HG02938 (cell line): Measurements from ENCODE around the gene COX19.
"Not testable (repeated sequence)": the region's sequence is repeated elsewhere in the genome, so short reads cannot be mapped to it uniquely, and the experiment has no call there.

Source experiments
- ATAC-seq: cut with Tn5 transposase; IDR thresholded peaks from one replicate; pipeline ENCODE4 v1.9.1; 2021; ENCODE audit warnings: mild to moderate bottlenecking, moderate library complexity; ENCODE audit not compliant: unreplicated experiment

Gene COX19

DNA sequence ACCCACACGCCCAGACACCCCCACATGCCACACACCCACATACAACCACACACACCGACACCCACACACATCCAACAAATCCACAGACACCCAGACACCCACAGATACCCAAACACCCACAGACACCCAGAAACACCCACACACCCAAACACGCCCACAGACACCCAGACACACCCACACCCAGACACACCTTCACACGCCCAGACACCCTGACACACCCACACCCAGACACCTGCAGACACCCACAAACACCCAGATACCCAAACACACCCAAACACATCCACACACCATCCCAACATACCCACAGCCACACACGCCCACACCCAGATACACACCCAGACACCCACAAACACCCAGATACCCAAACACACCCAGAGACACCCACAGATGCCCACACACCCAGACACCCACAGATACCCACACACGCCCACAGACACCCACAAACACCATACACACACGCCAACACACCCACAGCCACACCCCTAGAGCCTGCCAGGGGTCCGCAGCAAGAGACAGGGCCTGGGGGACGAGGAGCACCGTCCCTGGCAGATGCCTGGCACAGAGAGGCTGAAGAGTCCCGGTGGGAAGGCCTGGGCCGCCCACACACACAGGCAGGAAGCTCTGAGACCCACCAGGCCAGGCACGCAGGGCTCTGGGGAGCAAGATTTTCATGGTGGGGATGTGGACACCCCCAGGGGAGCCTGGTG lies 36.1 kb upstream of the COX19 start:
- ATAC-seq, result no peak

DNA sequence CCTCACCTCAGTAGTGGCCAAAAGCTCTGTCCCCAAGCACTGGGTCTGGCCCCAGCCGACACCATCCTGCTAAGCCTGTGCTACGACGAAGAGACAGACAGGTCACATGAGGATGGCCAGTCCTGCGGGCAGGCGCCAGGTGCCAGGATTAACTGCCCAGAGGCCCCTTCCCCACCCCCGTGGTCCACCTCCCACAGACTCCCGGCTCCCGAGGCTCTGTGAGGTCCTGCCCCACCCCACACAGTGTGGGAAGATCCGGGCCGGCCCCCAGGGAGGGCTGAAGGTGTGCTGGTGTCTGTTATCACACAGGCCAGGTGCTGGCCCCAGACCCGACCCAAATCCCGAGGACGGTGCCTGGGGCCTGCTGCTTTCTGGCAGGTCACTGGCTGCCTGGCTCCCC lies 34.9 kb upstream of the COX19 start:
- no peak for ATAC-seq

DNA sequence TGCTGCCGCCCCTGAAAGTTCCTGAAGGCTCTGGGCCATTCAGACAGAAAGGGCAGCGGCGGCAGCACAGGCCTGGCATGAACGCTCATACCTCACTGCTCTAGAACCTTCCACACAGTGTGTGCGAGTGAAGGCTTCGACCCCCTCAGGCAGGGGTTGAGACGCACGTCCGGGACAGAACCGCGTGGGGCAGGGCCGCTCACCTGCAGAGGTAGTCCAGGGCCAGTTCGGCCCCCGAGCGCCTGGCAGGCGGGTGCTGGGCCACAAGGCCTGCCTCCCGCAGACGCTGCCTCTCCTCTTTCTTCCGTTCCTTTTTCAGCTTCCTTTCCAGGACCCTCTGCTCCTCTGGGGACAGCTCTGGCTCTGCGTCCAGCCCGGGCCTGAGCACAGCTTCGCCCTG lies 34.4 kb upstream of the COX19 start:
- no peak for ATAC-seq

DNA sequence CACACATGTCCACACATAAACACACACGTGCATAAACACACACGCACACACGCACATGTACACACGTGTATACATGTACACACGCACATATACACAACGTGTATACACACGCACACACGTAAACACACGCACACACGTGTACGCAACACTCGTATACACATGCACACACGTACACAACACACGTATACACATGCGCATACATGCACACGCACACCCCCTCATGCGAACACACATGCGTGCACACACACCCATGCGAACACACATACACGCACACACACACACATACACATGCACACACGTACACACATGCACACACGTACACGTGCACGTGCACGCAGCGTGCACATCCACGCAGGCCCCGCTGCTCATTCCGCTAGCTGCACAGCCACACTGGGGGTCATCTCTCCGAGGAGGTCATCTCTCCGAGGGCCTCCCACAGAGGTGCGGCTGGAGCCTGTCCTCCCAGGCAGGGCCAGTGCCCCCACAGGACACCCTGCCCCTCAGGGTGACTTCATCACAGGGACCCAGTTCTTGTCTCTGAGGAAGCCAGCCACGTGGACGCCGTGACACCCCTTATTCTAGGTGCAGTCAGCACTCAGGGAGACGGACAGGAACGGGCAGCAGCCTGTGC lies 33.5 kb upstream of the COX19 start:
- no peak for ATAC-seq

DNA sequence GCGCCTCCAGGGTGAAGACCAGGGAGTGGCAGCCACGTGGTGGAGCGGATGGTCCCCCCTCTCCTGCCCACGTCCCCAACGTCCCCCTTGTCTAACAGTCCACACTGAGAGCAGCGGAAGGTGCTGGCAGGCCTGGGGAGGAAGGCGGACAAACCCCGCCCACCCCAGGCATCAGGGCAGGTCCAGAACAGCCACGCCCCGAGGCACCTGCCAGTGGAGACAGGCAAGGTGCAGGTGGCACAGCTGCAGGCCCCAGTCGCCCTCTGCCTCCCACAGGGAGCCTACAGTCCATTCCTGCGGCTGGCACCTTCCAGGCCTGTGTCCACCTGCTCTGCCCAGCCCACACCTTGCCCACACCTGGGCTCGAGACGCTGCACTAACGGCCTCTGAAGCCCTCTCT lies 32.6 kb upstream of the COX19 start:
- ATAC-seq, result no peak

DNA sequence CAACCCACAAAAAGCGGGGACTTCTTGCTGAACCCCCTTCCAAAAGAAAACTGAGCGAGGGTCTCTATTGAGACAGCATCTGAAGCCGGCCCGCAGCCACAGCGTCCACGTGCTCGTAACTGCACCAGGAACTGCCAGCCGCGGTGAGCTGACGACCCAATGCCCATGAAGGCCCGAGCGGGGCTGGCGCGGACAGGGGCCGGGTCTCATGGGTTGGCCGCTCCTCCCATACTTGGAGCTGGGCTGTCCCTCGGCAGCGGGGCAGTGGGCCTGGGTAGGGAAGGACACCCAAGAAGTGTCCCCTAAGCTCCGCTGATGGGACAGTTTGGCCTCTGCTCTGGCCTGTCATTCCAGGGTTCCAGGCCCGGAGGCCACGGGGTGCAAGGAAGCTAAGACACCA lies 30.0 kb upstream of the COX19 start:
- no peak for ATAC-seq

DNA sequence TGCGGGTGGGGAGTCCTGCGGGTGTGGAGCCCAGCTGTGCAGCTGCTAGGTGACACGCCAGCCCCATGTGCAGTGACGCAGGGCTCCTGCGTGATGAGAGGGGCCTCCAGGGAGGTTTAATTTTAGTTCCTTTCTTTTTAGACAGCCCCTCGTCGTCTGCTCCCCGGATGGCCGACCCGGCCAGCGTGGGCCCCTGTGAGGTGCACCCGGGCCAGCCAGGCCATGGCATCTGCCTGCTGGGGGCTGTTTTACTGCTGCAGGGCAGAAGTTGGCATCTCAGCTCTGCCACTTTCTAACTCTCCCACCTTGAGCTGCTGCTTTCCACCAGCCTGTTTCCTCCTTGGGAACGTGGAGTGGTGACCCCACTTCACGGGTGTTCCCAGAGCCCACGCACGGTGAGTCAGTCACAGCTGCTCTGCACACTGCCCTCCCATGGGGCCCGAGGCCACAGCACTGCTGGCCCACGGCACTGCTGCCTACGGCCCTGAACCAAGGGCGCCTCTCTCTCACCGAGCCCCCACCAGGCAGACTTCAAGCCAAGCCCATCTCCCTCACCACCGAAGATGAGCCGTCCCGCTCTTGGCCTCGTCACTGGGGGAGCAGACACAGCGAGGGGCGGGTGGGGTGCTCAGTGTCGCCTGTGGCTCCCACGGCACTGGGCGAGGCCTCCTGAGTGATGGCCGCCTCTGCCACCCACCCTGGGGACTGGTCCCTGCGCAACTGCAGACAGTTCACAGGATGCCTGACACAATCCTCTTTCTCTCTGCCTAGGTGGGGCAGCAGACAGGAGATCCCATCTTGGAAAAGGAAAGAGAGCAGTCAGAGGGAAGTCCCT lies 28.9 kb upstream of the COX19 start:
- ATAC-seq, result no peak

DNA sequence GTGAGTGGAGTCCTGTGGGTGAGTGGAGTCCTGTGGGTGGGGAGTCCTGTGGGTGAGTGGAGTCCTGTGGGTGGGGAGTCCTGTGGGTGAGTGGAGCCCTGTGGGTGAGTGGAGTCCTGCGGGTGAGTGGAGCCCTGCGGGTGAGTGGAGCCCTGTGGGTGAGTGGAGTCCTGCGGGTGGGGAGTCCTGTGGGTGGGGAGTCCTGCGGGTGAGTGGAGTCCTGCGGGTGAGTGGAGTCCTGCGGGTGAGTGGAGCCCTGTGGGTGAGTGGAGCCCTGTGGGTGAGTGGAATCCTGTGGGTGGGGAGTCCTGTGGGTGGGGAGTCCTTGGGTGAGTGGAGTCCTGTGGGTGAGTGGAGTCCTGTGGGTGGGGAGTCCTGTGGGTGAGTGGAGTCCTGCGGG lies 27.1 kb upstream of the COX19 start:
- ATAC-seq, result not testable (repeated sequence)

DNA sequence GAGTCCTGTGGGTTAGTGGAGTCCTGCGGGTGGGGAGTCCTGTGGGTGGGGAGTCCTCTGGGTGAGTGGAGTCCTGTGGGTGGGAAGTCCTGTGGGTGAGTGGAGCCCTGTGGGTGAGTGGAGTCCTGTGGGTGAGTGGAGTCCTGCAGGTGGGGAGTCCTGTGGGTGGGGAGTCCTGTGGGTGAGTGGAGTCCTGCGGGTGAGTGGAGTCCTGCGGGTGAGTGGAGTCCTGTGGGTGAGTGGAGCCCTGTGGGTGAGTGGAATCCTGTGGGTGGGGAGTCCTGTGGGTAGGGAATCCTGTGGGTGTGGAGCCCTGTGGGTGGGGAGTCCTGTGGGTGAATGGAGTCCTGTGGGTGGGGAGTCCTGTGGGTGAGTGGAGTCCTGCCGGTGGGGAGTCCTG lies 26.7 kb upstream of the COX19 start:
- not testable (repeated sequence) for ATAC-seq

DNA sequence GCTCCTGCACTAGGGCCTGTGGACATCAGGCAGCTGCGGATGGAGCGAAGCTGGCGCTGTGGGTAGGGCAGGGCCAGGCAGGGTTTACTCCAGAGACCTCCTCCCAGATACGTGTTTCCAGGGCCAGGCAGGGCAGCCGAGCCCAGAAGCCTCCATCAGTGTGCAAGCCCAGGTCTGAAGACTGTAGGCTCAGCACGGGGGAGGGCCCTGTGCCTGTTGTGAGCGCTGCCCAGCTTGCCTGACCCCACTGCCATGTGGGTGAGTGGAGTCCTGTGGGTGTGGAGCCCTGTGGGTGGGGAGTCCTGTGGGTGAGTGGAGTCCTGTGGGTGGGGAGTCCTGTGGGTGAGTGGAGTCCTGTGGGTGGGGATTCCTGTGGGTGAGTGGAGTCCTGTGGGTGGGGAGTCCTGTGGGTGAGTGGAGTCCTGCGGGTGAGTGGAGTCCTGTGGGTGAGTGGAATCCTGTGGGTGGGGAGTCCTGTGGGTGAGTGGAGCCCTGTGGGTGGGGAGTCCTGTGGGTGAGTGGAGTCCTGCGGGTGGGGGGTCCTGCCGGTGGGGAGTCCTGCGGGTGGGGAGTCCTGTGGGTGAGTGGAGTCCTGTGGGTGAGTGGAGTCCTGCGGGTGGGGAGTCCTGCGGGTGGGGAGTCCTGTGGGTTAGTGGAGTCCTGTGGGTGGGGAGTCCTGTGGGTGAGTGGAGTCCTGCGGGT lies 25.9 kb upstream of the COX19 start:
- not testable (repeated sequence) for ATAC-seq

DNA sequence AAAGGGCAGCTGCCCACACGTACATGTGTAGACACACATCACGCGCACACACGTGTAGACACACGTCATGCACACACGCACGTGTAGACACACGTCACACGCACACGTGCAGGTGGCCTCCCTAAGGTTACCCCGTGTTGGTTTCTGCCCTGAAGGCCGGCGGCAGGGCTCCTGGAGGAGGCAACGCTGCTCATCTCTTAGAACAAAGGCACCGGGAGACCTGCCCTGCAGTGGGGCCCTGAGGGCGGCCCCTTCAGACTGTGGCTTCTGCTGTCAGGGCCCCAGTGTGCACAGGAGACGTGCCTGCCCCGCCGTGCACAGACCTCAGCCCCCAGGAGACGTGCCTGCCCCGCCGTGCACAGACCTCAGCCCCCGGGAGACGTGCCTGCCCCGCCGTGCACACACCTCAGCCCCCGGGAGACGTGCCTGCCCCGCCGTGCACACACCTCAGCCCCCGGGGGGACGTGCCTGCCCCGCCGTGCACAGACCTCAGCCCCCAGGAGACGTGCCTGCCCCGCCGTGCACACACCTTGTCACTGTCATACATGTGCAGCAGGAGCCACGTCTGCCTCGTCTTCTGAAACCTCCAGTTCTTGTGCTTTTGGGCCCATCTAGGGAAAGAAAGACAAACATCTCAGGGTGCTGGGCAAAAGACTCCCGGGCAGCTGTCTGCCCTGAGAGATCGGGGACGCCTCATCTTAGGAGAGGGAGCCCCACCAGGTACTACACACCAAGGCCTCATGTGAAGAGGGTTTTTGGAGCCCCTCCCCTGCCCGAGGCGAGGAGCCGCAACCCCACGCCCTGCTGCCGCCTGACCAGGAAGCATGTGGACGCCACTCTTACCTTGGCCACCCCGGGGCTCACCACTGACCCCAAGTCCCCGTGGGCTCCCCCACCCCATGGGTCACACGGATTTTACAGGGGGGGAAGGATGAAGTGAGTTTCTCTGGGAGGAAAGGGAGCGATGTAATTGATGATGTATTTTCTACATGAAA lies 24.9 kb upstream of the COX19 start:
- no peak for ATAC-seq

DNA sequence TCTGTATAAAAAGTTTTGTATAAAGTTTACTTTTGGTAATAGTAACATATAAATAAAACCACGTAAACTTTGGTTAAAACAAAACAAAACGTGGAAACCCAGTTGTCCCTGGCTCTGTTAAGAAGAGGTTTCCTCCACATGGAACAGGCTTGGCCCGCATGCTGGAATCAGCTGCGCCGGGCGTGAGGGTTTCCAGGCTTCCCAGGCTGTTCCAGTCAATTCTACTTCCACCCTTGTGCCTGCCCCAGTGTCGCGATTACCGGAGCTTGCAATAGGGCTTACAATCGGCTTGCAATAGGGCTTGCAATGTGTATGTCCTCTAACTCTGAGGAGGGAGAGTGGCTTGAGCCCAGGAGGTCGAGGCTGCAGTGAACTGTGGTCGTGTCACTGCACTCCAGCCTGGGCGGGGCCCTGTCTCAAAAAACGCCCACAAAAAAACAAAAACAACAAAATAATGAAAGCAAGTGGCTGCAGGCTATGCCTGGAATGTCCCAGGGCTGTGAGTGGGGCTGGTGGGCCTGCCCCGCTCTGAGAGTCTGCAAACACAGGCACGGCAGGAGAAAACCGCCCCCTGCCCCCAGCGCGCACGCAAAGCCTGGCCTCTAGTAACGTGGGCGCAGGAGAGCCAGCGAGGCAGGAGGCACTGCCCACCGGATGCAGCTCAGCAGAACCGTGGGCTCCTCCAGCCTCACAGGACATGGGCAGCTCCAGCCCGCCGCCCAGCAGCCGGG lies 24.0 kb upstream of the COX19 start:
- no peak for ATAC-seq

DNA sequence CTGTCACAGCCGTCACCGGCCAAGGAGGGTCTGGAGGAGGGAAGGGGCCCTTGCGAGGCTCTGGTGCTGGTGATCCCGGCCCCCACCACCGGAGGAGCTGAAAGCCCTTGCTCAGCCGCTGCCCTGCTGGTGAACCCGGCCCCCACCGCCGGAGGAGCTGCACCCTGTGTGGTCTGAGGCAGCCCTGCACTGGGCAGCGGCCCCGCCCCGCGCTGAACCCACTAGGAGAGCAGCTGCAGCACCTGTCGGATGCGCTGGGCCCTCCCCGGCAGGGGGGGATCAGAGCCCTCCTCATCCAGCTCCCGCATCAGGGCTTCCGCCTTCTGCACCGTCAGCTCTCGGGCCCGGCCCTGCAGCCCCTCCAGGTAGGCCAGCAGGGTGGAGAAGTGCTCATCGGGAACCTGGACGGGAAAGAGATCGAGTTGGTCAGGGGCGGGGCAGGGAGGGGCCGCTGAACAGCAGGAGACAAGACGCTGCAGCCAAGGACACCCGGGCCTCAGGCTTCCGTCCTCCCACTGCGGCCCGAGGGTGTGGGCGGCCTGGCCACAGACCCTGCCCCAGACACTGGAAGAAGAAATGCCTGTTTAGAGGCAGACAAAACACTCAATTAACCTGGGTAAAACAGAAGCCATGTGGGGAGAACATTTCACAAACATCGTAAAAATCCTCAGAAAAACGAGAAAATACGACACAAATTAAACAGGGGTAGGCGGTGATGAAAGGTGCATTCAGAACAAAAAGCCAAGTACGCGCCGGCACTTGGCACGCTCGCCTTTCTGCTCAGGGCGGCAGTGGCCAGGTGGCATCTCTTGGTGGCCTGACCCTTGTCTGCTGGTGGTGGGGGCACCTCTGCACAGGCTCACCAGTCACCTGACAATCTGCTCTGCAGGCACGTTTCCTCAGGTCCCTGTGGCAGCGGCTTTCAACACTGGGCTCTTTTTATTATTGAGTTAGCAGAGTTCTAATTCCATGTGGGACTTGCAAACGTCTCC lies 22.4 kb upstream of the COX19 start:
- no peak for ATAC-seq

DNA sequence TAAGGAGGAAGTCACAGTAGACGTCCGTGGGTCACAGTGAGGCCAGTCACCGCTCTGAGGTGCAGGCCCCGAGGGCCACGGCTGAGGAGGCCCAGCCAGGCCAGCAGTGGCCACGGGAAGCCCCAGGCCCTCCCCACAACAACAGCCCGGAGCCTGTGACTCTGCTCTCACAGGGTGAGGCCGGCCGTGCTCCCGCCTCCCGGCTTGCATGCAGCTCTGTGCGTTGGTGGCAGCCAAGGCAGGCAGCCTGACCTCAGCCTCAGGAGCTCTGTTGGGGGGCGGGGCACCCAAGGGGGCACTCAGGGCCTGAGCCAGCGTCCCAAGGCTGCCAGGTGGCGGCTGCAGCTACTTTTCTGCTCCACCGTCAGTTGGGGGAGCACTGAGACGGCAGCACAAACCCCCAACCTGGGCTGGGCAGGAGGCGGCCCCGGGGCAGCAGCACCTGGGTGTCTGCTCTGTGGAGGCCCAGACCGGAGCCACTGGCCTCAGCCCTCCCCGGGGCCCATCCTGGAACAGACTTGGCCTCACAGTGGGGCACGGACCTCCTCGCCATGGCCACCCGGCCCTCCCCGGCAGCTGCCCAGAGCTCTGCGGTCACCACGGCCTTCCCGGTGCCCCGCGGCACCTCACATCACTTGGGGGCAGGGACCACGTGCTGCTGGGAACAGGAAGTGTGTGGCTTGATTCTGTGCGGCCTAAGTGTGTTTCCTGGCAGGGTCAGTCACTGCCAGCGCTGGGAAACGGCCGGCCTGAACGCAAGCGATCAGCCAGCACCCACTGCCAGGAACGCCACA lies 20.9 kb upstream of the COX19 start:
- no peak for ATAC-seq

DNA sequence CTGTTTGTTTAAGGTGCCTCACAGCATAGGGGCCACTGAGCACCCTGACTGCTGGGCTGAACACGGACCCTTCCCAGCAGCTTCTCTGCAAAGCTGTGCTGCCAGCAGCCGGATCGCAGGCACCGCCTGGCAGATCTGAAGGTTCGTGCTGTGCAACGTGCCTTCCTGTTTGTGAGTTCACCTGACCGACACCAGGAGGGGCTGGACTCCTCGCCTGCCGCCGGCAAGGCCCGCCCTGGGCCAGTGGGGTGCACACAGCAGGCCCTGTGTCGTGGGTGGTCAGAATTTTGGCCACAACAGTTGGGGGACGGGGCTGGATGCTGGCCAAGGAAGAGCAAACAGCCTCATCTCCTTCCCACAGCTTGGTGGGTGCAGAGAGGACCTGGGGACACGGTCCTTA lies 20.2 kb upstream of the COX19 start:
- ATAC-seq, result no peak

DNA sequence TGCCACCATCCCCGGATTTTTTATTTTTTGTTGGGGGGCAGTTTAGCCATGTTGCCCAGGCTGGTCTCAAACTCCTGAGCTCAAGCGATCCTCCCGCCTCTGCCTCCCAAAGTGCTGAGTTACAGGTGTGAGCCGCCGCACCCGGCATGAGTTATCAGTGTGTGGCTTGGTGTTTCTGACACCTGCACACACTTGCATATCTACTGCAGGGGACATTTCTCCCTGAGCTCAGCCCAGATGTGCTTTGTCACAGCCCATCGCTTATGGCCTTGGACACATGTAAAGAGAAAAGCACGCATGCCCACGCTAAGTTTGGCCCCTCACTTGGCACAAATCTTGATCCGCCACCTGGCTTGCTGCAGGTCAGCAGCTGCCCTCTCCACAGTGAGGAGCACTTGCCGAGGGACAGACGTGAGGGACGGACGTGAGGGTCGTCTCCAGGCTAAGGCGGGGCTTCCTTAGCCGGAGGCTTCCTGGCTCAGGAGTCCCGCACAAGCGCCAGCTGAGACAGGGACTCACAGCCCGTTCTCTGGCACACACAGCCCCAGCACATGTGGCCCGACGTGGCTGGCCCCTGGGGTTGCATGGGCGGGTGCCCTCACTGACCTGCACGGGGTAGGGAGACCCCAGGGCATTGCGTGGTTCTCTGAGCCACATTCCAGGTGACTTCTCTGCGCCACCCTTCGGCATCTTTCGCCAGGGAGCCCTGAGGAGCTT lies 19.4 kb upstream of the COX19 start:
- ATAC-seq, result no peak
